GM21447 (cell line): Measurements from ENCODE around the gene TMEFF1.

ENCODE experiments used
- ATAC-seq: cut with Tn5 transposase; IDR thresholded peaks from one replicate; pipeline ENCODE4 v1.9.1; 2021; ENCODE audit not compliant: unreplicated experiment

The TMEFF1 gene

DNA sequence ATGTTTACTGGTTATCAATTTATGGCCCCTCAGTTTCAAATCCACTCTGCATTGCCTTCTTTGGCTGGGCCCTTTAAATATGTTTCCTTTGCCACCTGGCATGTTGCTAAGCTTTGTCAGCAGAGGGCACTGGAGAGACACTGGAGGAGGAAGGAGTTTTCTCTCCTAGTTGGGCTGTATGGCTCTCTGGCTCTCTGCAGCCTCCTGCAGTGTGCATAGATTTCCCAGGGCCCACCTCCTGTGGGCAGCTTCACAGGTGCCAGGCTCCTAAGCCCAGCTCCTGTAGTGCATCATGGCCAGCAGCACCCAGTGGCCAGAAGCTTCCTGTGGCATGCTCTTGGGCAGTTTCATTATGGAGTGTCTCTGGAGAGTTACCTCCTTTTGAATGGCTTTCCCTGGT lies 128.3 kb downstream of the TMEFF1 start:
- ATAC-seq, result no peak

GRCh38 chr9:100602342-100602801 lies 129.4 kb downstream of the TMEFF1 start:
- ATAC-seq, result no peak

GRCh38 chr9:100605405-100605804 lies 132.5 kb downstream of the TMEFF1 start:
- ATAC-seq, result no peak

- ATAC-seq, result no peak
Observed at GRCh38 chr9:100619194-100619593, 146.2 kb downstream of the TMEFF1 start.

DNA sequence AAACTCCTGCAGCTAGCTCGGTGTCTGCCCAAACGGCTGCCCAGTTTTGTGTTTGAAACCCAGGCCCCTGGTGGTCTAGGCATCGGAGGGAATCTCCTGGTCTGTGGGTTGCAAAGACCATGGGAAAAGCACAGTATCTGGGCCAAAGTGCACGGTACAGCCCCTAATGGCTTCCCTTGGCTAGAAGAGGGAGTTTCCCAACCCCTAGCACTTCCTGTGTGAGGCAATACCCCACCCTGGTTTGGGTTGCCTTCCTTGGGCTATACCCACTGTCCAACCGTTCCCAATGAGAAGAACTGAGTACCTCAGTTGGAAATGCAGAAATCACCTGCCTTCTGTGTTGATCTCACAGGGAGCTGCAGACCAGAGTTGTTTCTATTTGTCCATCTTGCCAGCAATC lies 146.7 kb downstream of the TMEFF1 start:
- no peak for ATAC-seq

- no peak for ATAC-seq
Observed at GRCh38 chr9:100623969-100624368, 151.0 kb downstream of the TMEFF1 start.

DNA sequence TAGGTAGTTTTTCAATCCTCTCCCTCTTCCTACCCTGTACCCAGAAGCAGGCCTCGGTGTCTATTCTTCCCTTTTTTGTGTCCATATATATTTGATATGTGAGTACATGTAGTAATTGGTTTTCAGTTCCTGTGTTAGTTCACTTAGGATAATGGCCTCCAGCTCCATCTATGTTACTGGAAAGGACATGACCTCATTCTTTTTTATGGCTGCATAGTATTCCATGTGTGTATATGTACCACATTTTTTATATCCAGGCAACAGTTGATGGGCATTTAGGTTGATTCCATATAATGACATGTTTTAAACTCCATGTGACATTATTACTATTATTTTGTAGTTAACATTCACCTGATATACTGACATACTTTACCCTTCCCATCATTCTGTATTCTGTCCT lies 154.0 kb downstream of the TMEFF1 start:
- no peak for ATAC-seq
